OCI-LY3 (cell line): Measurements from ENCODE around the gene CARHSP1.

Experiments used
- H2AFZ ChIP-seq: fragments of 200-600, 300-600 bp; shearing (Covaris generic); 2 replicates; pipeline ENCODE4 v1.6.0; 2014; ENCODE audit warnings: antibody characterized with exemption, low read depth, low read length
- H3K27ac ChIP-seq: fragments of 200-600, 300-600 bp; sonication (generic); 2 replicates; pipeline ENCODE4 v1.5.1; 2014; ENCODE audit warnings: mild to moderate bottlenecking, low read length, moderate library complexity, mixed read lengths
- H3K27me3 ChIP-seq: fragments of 200-600, 300-600 bp; sonication (generic); 2 replicates; pipeline ENCODE4 v1.6.1; 2014; ENCODE audit warnings: low read depth, low read length, mixed read lengths
- H3K36me3 ChIP-seq: fragments of 200-600, 300-600 bp; sonication (generic); replicated peaks from 2 replicates; pipeline ENCODE3; 2014; ENCODE audit warnings: low read depth, low read length, mixed read lengths
- H3K4me1 ChIP-seq: fragments of 300-600, 200-600 bp; sonication (generic); 2 replicates; pipeline ENCODE4 v1.6.1; 2014; ENCODE audit warnings: low read length, mixed read lengths
- H3K4me2 ChIP-seq: fragments of 200-600, 300-600 bp; sonication (generic); 2 replicates; pipeline ENCODE4 v1.6.1; 2014; ENCODE audit warnings: low read length, mixed read lengths
- H3K4me3 ChIP-seq: fragments of 300-600, 200-600 bp; sonication (generic); 2 replicates; pipeline ENCODE4 v1.5.1; 2014; ENCODE audit warnings: antibody characterized with exemption, mild to moderate bottlenecking, low read length, moderate library complexity
- H3K79me2 ChIP-seq: fragments of 300-600, 200-600 bp; shearing (Covaris generic); 2 replicates; pipeline ENCODE4 v1.6.1; 2014; ENCODE audit warnings: mild to moderate bottlenecking, low read length, mixed read lengths
- H3K9ac ChIP-seq: fragments of 300-600, 200-600 bp; shearing (Covaris generic); 2 replicates; pipeline ENCODE4 v1.6.0; 2014; ENCODE audit warnings: mild to moderate bottlenecking, low read length, moderate library complexity
- H3K9me3 ChIP-seq: fragments of 200-600, 300-600 bp; shearing (Covaris generic); 2 replicates; pipeline ENCODE4 v1.6.1; 2014; ENCODE audit warnings: low read length, mixed read lengths; ENCODE audit not compliant: insufficient read depth
- H4K20me1 ChIP-seq: fragments of 200-600, 300-600 bp; sonication (generic); 2 replicates; pipeline ENCODE4 v1.6.1; 2016; ENCODE audit warnings: low read length, mixed read lengths; ENCODE audit not compliant: insufficient read depth
- EZH2phosphoT487 ChIP-seq: fragments of 200-600 bp; shearing (Covaris generic); IDR thresholded peaks from 2 replicates; pipeline ENCODE4 v1.6.1; 2018; ENCODE audit warnings: antibody characterized with exemption, mixed run types, low read depth
- TF ChIP-seq, protein P1 (sequence below): fragments of 200-600, 300-600 bp; sonication (generic); IDR thresholded peaks from 2 replicates; pipeline ENCODE4 v1.5.1; 2014; ENCODE audit warnings: antibody characterized with exemption, low read length, low read depth

CARHSP1 gene

DNA sequence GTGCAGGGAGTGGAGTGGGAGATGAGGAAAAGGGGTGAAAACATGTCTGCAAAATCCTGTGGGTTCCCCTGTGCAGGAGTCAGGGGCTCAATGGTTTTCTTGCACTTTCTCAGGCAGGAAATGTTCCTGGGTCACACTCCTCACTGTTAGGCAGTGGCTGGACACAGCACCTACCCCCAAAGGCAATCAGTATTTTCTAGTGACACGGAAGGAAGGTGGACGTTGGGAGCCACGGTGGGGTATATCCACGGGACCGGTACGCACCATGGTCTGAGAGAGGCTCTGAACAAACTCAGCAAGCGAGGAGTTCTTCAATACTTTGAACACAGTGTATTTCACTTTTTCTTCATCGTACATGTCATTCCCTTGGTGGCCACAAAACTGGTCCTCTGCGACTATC lies 34.2 kb upstream of the CARHSP1 start:
- H3K9me3 ChIP-seq = no peaks in the 10 kb centered on the region
- 0 out of 2 replicates have a peak, but pooled peaks cover 4% of the 10 kb centered on the region for H3K4me1 ChIP-seq
- H4K20me1 ChIP-seq = no peaks in the 10 kb centered on the region
- no peak overlapping the region for H3K9ac ChIP-seq
- H3K4me2 ChIP-seq = no peak overlapping the region
- no peaks in the 10 kb centered on the region for H3K79me2 ChIP-seq
- TF ChIP-seq, protein P1, sequence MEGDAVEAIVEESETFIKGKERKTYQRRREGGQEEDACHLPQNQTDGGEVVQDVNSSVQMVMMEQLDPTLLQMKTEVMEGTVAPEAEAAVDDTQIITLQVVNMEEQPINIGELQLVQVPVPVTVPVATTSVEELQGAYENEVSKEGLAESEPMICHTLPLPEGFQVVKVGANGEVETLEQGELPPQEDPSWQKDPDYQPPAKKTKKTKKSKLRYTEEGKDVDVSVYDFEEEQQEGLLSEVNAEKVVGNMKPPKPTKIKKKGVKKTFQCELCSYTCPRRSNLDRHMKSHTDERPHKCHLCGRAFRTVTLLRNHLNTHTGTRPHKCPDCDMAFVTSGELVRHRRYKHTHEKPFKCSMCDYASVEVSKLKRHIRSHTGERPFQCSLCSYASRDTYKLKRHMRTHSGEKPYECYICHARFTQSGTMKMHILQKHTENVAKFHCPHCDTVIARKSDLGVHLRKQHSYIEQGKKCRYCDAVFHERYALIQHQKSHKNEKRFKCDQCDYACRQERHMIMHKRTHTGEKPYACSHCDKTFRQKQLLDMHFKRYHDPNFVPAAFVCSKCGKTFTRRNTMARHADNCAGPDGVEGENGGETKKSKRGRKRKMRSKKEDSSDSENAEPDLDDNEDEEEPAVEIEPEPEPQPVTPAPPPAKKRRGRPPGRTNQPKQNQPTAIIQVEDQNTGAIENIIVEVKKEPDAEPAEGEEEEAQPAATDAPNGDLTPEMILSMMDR = no peak
- TF ChIP-seq EZH2phosphoT487 = no peak
- H3K27ac ChIP-seq = no peak overlapping the region
- H3K27me3 ChIP-seq = no peaks in the 10 kb centered on the region
- H3K36me3 ChIP-seq = peaks cover 82% of the 10 kb centered on the region
- no peak overlapping the region for H2AFZ ChIP-seq
- H3K4me3 ChIP-seq = no peak overlapping the region

- H3K9me3 ChIP-seq = no peaks in the 10 kb centered on the region
Measured at GRCh38 chr16:8901320-8901861, 32.6 kb upstream of the CARHSP1 start.

DNA sequence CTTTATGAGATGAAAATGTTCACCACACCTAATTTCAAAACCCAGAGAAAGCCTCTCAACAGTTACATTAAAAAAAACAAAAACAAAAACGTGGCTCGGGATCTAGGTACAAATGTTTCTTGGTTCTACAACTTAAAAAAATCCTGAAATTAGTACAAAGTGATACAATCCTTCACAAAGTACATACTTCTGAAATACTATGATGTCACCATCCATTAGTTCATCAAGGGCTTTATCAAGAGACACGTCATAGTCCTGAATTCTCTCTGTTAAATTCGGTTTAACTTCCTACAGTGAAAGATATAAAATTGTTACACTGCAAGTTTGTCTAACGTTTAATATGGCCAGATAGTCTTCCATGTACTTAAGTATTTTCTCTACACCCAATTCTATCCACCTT lies 31.5 kb upstream of the CARHSP1 start:
- no peaks in the 10 kb centered on the region for H4K20me1 ChIP-seq
- H3K27ac ChIP-seq = no peak overlapping the region
- 0 out of 2 replicates have a peak, but pooled peaks cover 4% of the 10 kb centered on the region for H3K4me1 ChIP-seq
- no peak overlapping the region for H2AFZ ChIP-seq
- H3K36me3 ChIP-seq = peaks cover 73% of the 10 kb centered on the region
- no peak overlapping the region for H3K4me3 ChIP-seq
- no peaks in the 10 kb centered on the region for H3K9me3 ChIP-seq
- H3K79me2 ChIP-seq = no peaks in the 10 kb centered on the region
- no peak for TF ChIP-seq EZH2phosphoT487
- H3K27me3 ChIP-seq = no peaks in the 10 kb centered on the region
- no peak overlapping the region for H3K4me2 ChIP-seq
- H3K9ac ChIP-seq = no peak overlapping the region

More at GRCh38 chr16:8901320-8901861, 32.6 kb upstream of the CARHSP1 start:
- Histone ChIP-seq H4K20me1 (no peaks in the 10 kb centered on the region), H3K9ac (no peak overlapping the region), H3K36me3 (peaks cover 80% of the 10 kb centered on the region), H3K4me1 (0 out of 2 replicates have a peak, but pooled peaks cover 4% of the 10 kb centered on the region), H2AFZ (no peak overlapping the region), H3K27ac (no peak overlapping the region), H3K4me3 (no peak overlapping the region), H3K79me2 (no peaks in the 10 kb centered on the region), H3K27me3 (no peaks in the 10 kb centered on the region), H3K4me2 (no peak overlapping the region)
- TF ChIP-seq, protein P1 = no peak
- no peak for TF ChIP-seq EZH2phosphoT487

- no peaks in the 10 kb centered on the region for H3K79me2 ChIP-seq
Measured at GRCh38 chr16:8899709-8900317, 31.0 kb upstream of the CARHSP1 start.

More at GRCh38 chr16:8899709-8900317, 31.0 kb upstream of the CARHSP1 start:
- H3K9ac ChIP-seq = no peak overlapping the region
- no peak overlapping the region for H3K27ac ChIP-seq
- no peaks in the 10 kb centered on the region for H3K9me3 ChIP-seq
- TF ChIP-seq EZH2phosphoT487 = no peak
- TF ChIP-seq, protein P1 = peak; percentile 15; the same call in 1 of the 2 replicates
- H3K4me2 ChIP-seq = no peak overlapping the region
- no peaks in the 10 kb centered on the region for H3K27me3 ChIP-seq
- H3K4me1 ChIP-seq = 0 out of 2 replicates have a peak, but pooled peaks cover 4% of the 10 kb centered on the region
- H2AFZ ChIP-seq = no peak overlapping the region
- peaks cover 73% of the 10 kb centered on the region for H3K36me3 ChIP-seq
- H4K20me1 ChIP-seq = no peaks in the 10 kb centered on the region
- no peak overlapping the region for H3K4me3 ChIP-seq
